Activated CD8-positive, alpha-beta T cell treated with anti-CD3 and anti-CD28 coated beads for 36 hours (primary cell): ENCODE results near the gene CNOT6. TPM values are rescaled to one million over a fixed set of nuclear protein-coding genes. Genes with fewer than 3 reads are reported as not detected.
"Not testable (repeated sequence)": the region's sequence is repeated elsewhere in the genome, so short reads cannot be mapped to it uniquely, and the experiment has no call there.

ENCODE experiments used
- ATAC-seq: fragments of 200-7000 bp; cut with Tn5 transposase; one replicate; pipeline ENCODE4 v1.10.0; 2021; ENCODE audit warnings: mild to moderate bottlenecking, moderate library complexity
- CTCF ChIA-PET: fragments of 350-600 bp; sonication (Branson Sonifier 250); formaldehyde crosslinking; loops from one replicate; lab custom pipeline; 2021; ENCODE audit warnings: antibody characterized with exemption; lab: Charles Lee
- POLR2A ChIA-PET: fragments of 350-600 bp; sonication (Branson Sonifier 250); formaldehyde crosslinking; loops from one replicate; lab custom pipeline; 2021; ENCODE audit warnings: antibody characterized with exemption; lab: Charles Lee
- DNase-seq: peaks from one replicate; pipeline ENCODE4 v3.0.0-alpha.2; 2020
- H3K27ac Mint-ChIP-seq: one replicate; pipeline ENCODE4 v1.8.0; 2021; ENCODE audit warnings: mild to moderate bottlenecking, mixed read lengths
- H3K27me3 Mint-ChIP-seq: one replicate; pipeline ENCODE4 v1.8.0; 2021; ENCODE audit warnings: mixed read lengths
- H3K36me3 Mint-ChIP-seq: one replicate; pipeline ENCODE4 v1.8.0; 2021; ENCODE audit warnings: low read depth, mixed read lengths
- H3K4me1 Mint-ChIP-seq: one replicate; pipeline ENCODE4 v1.8.0; 2021; ENCODE audit warnings: low read depth, mixed read lengths
- H3K4me3 Mint-ChIP-seq: one replicate; pipeline ENCODE4 v1.8.0; 2021; ENCODE audit warnings: mild to moderate bottlenecking, moderate library complexity, mixed read lengths
- H3K9me3 Mint-ChIP-seq: one replicate; pipeline ENCODE4 v1.8.0; 2021; ENCODE audit warnings: mixed read lengths
- CTCF ChIP-seq: fragments of 200-600 bp; IDR thresholded peaks from one replicate; pipeline ENCODE4 v1.8.0; 2022; ENCODE audit warnings: antibody characterized with exemption, mild to moderate bottlenecking
- intact Hi-C: fragments of 100-400 bp; cut with micrococcal nuclease; formaldehyde crosslinking; loops from one replicate; pipeline ENCODE4 v1.10.0; 2022
- total RNA-seq, 2 experiments: library from RNA; stranded (reverse); gene quantifications; one replicate each; pipeline ENCODE4 v1.2.3, GENCODE V29; 2021

The CNOT6 gene
- total RNA-seq, 2 experiments from 2014 or later = 28.4 to 30.4 TPM

GRCh38 chr5:180494510-180495181, 467 bp downstream of the CNOT6 start:
- ChIA-PET POLR2A (interaction anchor here (0.5 to 0.9 kb wide), 2 partner anchors 9 to 64 kb away, joined by 3 read pairs; no protein-coding TSS in a partner anchor), CTCF (no interaction called here)
- Mint-ChIP-seq H3K27ac (peak overlapping the region; percentile 90), H3K27me3 (no peaks in the 10 kb centered on the region), H3K4me3 (peak overlapping the region; percentile 81), H3K9me3 (no peaks in the 10 kb centered on the region), H3K36me3 (peaks cover 9% of the 10 kb centered on the region), H3K4me1 (peaks cover 35% of the 10 kb centered on the region)
- ATAC-seq (peak; percentile 25), DNase-seq (peak; percentile 45)
- intact Hi-C loops = no loop called here
- no peak for TF ChIP-seq CTCF

- H3K9me3 Mint-ChIP-seq = no peaks in the 10 kb centered on the region
- ATAC-seq (no peak), DNase-seq (no peak)
- POLR2A ChIA-PET = interaction anchor here (0.5 to 0.9 kb wide), 2 partner anchors 10 to 63 kb away, joined by 3 read pairs; no protein-coding TSS in a partner anchor
- no peaks in the 10 kb centered on the region for H3K27me3 Mint-ChIP-seq
- H3K4me3 Mint-ChIP-seq = peak overlapping the region; percentile 81
- peaks cover 11% of the 10 kb centered on the region for H3K36me3 Mint-ChIP-seq
- CTCF ChIA-PET = no interaction called here
- H3K4me1 Mint-ChIP-seq = peaks cover 36% of the 10 kb centered on the region
- intact Hi-C loops = no loop called here
- peak overlapping the region; percentile 47 for H3K27ac Mint-ChIP-seq
- TF ChIP-seq CTCF = no peak
Measured at GRCh38 chr5:180495292-180495691, 1.1 kb downstream of the CNOT6 start.

- H3K9me3 Mint-ChIP-seq = no peaks in the 10 kb centered on the region
- ChIA-PET POLR2A (no interaction called here), CTCF (no interaction called here)
- H3K4me1 Mint-ChIP-seq = peaks cover 36% of the 10 kb centered on the region
- intact Hi-C loops = no loop called here
- DNase-seq (no peak), ATAC-seq (no peak)
- peak overlapping the region; percentile 19 for H3K4me3 Mint-ChIP-seq
- H3K27ac Mint-ChIP-seq = no peak overlapping the region
- H3K36me3 Mint-ChIP-seq = peaks cover 11% of the 10 kb centered on the region
- no peaks in the 10 kb centered on the region for H3K27me3 Mint-ChIP-seq
- TF ChIP-seq CTCF = no peak
Measured at GRCh38 chr5:180495991-180496741, 2.0 kb downstream of the CNOT6 start.

- POLR2A ChIA-PET = interaction anchor here (0.7 kb wide), 1 partner anchor 476 kb away, joined by 3 read pairs; no protein-coding TSS in a partner anchor
- H3K4me3 Mint-ChIP-seq, DNase-seq, intact Hi-C loops, CTCF ChIA-PET, H3K27me3 Mint-ChIP-seq, ATAC-seq, H3K9me3 Mint-ChIP-seq, H3K27ac Mint-ChIP-seq: not testable (repeated sequence)
- peaks cover 11% of the 10 kb centered on the region for H3K36me3 Mint-ChIP-seq
- peaks cover 33% of the 10 kb centered on the region for H3K4me1 Mint-ChIP-seq
Measured at GRCh38 chr5:180496806-180497205, 2.6 kb downstream of the CNOT6 start.

GRCh38 chr5:180497865-180498264, 3.7 kb downstream of the CNOT6 start:
- H3K4me3 Mint-ChIP-seq, CTCF ChIA-PET, H3K27ac Mint-ChIP-seq, intact Hi-C loops, ATAC-seq, H3K9me3 Mint-ChIP-seq, DNase-seq, H3K27me3 Mint-ChIP-seq: not testable (repeated sequence)
- POLR2A ChIA-PET = interaction anchor here (0.7 to 1.4 kb wide), 2 partner anchors 33 to 108 kb away, joined by 3 to 4 read pairs; no protein-coding TSS in a partner anchor
- Mint-ChIP-seq H3K4me1 (peaks cover 28% of the 10 kb centered on the region), H3K36me3 (peaks cover 11% of the 10 kb centered on the region)
